ENCODE results near the gene IGFL4. TPM values are rescaled to one million over a fixed set of nuclear protein-coding genes. Genes with fewer than 3 reads are reported as not detected.
A peak's percentile ranks its signal among the peaks of the same experiment; 100 is the strongest.

IGFL4 gene
- total RNA-seq, 1 donor from 2014 or later, result 2.3 TPM

- peaks cover 2% of the 10 kb centered on the region for H3K9me3 Mint-ChIP-seq (ENCODE audit: unreplicated experiment)
- H3K9me3 ChIP-seq (ENCODE audit: insufficient read depth, low read depth, low read length), result peaks cover 2% of the 10 kb centered on the region
- H3K79me2 ChIP-seq (ENCODE audit: insufficient read depth, low read length), result no peaks in the 10 kb centered on the region
- H3K4me1 Mint-ChIP-seq (ENCODE audit: low read depth, unreplicated experiment), result peaks cover 9% of the 10 kb centered on the region
- H3K4me1 ChIP-seq (ENCODE audit: insufficient read depth, low read length), result no peaks in the 10 kb centered on the region
- H3K27ac ChIP-seq (ENCODE audit: low read depth, low read length), result no peak overlapping the region
- H3K27ac Mint-ChIP-seq (ENCODE audit: unreplicated experiment), result no peak overlapping the region
- no peak overlapping the region for H2AFZ ChIP-seq (ENCODE audit: low read depth, low read length)
- FAIRE-seq, result no peak
- H4K20me1 ChIP-seq (ENCODE audit: insufficient read depth, low read length), result no peaks in the 10 kb centered on the region
- no peak overlapping the region for H3K4me3 ChIP-seq (ENCODE audit: insufficient read depth, low read depth, low read length)
- H3K36me3 ChIP-seq (ENCODE audit: insufficient read depth, low read length), result no peaks in the 10 kb centered on the region
- H3K36me3 Mint-ChIP-seq (ENCODE audit: low read depth, unreplicated experiment), result peaks cover 7% of the 10 kb centered on the region
- no peak overlapping the region for H3K4me2 ChIP-seq (ENCODE audit: low read length)
- TF ChIP-seq, protein P1, sequence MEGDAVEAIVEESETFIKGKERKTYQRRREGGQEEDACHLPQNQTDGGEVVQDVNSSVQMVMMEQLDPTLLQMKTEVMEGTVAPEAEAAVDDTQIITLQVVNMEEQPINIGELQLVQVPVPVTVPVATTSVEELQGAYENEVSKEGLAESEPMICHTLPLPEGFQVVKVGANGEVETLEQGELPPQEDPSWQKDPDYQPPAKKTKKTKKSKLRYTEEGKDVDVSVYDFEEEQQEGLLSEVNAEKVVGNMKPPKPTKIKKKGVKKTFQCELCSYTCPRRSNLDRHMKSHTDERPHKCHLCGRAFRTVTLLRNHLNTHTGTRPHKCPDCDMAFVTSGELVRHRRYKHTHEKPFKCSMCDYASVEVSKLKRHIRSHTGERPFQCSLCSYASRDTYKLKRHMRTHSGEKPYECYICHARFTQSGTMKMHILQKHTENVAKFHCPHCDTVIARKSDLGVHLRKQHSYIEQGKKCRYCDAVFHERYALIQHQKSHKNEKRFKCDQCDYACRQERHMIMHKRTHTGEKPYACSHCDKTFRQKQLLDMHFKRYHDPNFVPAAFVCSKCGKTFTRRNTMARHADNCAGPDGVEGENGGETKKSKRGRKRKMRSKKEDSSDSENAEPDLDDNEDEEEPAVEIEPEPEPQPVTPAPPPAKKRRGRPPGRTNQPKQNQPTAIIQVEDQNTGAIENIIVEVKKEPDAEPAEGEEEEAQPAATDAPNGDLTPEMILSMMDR (IDR thresholded peaks at IDR 0.05; ENCODE audit: insufficient read depth, low read depth, low read length), result no peak
- no peak for TF ChIP-seq EZH2 (IDR thresholded peaks at IDR 0.05; ENCODE audit: insufficient read depth, low read length)
- H3K27me3 ChIP-seq (ENCODE audit: insufficient read depth, low read length), result peaks cover 12% of the 10 kb centered on the region
- H3K9ac ChIP-seq (ENCODE audit: low read length), result no peak overlapping the region
- no peak for DNase-seq (ENCODE audit: low read depth)
- peaks cover 6% of the 10 kb centered on the region for H3K27me3 Mint-ChIP-seq (ENCODE audit: low read depth, unreplicated experiment)
- H3K4me3 Mint-ChIP-seq (ENCODE audit: unreplicated experiment), result no peak overlapping the region
Observed at GRCh38 chr19:46031781-46032596, 8.8 kb downstream of the IGFL4 start.

GRCh38 chr19:46030812-46031550 is 9.8 kb downstream of the IGFL4 start:
- Histone ChIP-seq H3K4me2 (ENCODE audit: low read length) (no peak overlapping the region), H3K27me3 (ENCODE audit: insufficient read depth, low read length) (peaks cover 12% of the 10 kb centered on the region), H4K20me1 (ENCODE audit: insufficient read depth, low read length) (no peaks in the 10 kb centered on the region), H3K9me3 (ENCODE audit: insufficient read depth, low read depth, low read length) (peaks cover 2% of the 10 kb centered on the region), H3K79me2 (ENCODE audit: insufficient read depth, low read length) (no peaks in the 10 kb centered on the region), H3K4me1 (ENCODE audit: insufficient read depth, low read length) (no peaks in the 10 kb centered on the region), H3K9ac (ENCODE audit: low read length) (no peak overlapping the region), H3K27ac (ENCODE audit: low read depth, low read length) (no peak overlapping the region), H3K36me3 (ENCODE audit: insufficient read depth, low read length) (no peaks in the 10 kb centered on the region), H2AFZ (ENCODE audit: low read depth, low read length) (no peak overlapping the region), H3K4me3 (ENCODE audit: insufficient read depth, low read depth, low read length) (no peak overlapping the region)
- H3K27me3 Mint-ChIP-seq (ENCODE audit: low read depth, unreplicated experiment), result peaks cover 6% of the 10 kb centered on the region
- H3K36me3 Mint-ChIP-seq (ENCODE audit: low read depth, unreplicated experiment), result peaks cover 14% of the 10 kb centered on the region
- H3K27ac Mint-ChIP-seq (ENCODE audit: unreplicated experiment), result peak overlapping the region; percentile 8
- FAIRE-seq, result no peak
- no peak for DNase-seq (ENCODE audit: low read depth)
- no peak for TF ChIP-seq EZH2 (IDR thresholded peaks at IDR 0.05; ENCODE audit: insufficient read depth, low read length)
- TF ChIP-seq, protein P1 (IDR thresholded peaks at IDR 0.05; ENCODE audit: insufficient read depth, low read depth, low read length), result no peak
- H3K4me3 Mint-ChIP-seq (ENCODE audit: unreplicated experiment), result peak overlapping the region; percentile 47
- H3K9me3 Mint-ChIP-seq (ENCODE audit: unreplicated experiment), result peaks cover 3% of the 10 kb centered on the region
- H3K4me1 Mint-ChIP-seq (ENCODE audit: low read depth, unreplicated experiment), result peaks cover 9% of the 10 kb centered on the region

Data from astrocyte (in vitro differentiated cells and primary cell).